ENCODE measurements around the gene CCL5. TPM values are rescaled to one million over a fixed set of nuclear protein-coding genes. Genes with fewer than 3 reads are reported as not detected.

The CCL5 gene
- total RNA-seq, 2 experiments from 2014 or later, result 482 to 491 TPM

- no peak for DNase-seq
- POLR2A ChIA-PET, result interaction anchor here (1.0 to 2.3 kb wide), 4 partner anchors 15 to 92 kb away, joined by 3 to 10 read pairs (median 4); partner anchors contain the start of gene TAF15
- H3K4me1 Mint-ChIP-seq, result peaks cover 24% of the 10 kb centered on the region
- H3K9me3 Mint-ChIP-seq, result no peaks in the 10 kb centered on the region
- H3K4me3 Mint-ChIP-seq, result no peak overlapping the region
- H3K36me3 Mint-ChIP-seq (ENCODE audit: low read depth), result peaks cover 29% of the 10 kb centered on the region
- peak overlapping the region; percentile 41 for H3K27ac Mint-ChIP-seq
- CTCF ChIA-PET, result interaction anchor here (0.6 to 2.5 kb wide), 2 partner anchors 8 to 15 kb away, joined by 3 to 9 read pairs; no protein-coding TSS in a partner anchor
- H3K27me3 Mint-ChIP-seq, result no peaks in the 10 kb centered on the region
Observed at GRCh38 chr17:35856603-35857002, 23.6 kb downstream of the CCL5 start.

GRCh38 chr17:35855965-35856364 is 24.2 kb downstream of the CCL5 start:
- Mint-ChIP-seq H3K9me3 (no peaks in the 10 kb centered on the region), H3K4me3 (no peak overlapping the region), H3K4me1 (peaks cover 28% of the 10 kb centered on the region), H3K36me3 (ENCODE audit: low read depth) (peaks cover 30% of the 10 kb centered on the region), H3K27ac (no peak overlapping the region), H3K27me3 (no peaks in the 10 kb centered on the region)
- ChIA-PET CTCF (interaction anchor here (0.6 kb wide), 1 partner anchor 16 kb away, joined by 3 read pairs; no protein-coding TSS in a partner anchor), POLR2A (interaction anchor here (1.1 to 2.3 kb wide), 2 partner anchors 23 to 47 kb away, joined by 3 to 10 read pairs; partner anchors contain the start of gene TAF15)
- DNase-seq, result no peak

GRCh38 chr17:35849469-35850348 is 30.5 kb downstream of the CCL5 start:
- Mint-ChIP-seq H3K27ac (peak overlapping the region; percentile 44), H3K9me3 (no peaks in the 10 kb centered on the region), H3K27me3 (no peaks in the 10 kb centered on the region), H3K36me3 (ENCODE audit: low read depth) (peaks cover 58% of the 10 kb centered on the region), H3K4me3 (no peak overlapping the region), H3K4me1 (peaks cover 20% of the 10 kb centered on the region)
- POLR2A ChIA-PET, result interaction anchor here (0.9 to 2.7 kb wide), 6 partner anchors 9 to 81 kb away, joined by 3 to 7 read pairs (median 4); partner anchors contain the start of gene RDM1
- DNase-seq, result peak; percentile 68
- CTCF ChIA-PET, result interaction anchor here (0.6 to 4.1 kb wide), 30 partner anchors 8 to 299 kb away, joined by 3 to 21 read pairs (median 4); no protein-coding TSS in a partner anchor

GRCh38 chr17:35847633-35848373 is 32.4 kb downstream of the CCL5 start:
- H3K36me3 Mint-ChIP-seq (ENCODE audit: low read depth), result peaks cover 64% of the 10 kb centered on the region
- H3K27ac Mint-ChIP-seq, result peak overlapping the region; percentile 18
- ChIA-PET CTCF (interaction anchor here (0.8 to 4.1 kb wide), 12 partner anchors 9 to 1854 kb away, joined by 3 to 21 read pairs (median 5); partner anchors contain the start of gene CCL5), POLR2A (interaction anchor here (1.0 to 2.7 kb wide), 3 partner anchors 20 to 121 kb away, joined by 3 to 7 read pairs (median 4); no protein-coding TSS in a partner anchor)
- H3K27me3 Mint-ChIP-seq, result no peaks in the 10 kb centered on the region
- H3K4me1 Mint-ChIP-seq, result peaks cover 22% of the 10 kb centered on the region
- no peaks in the 10 kb centered on the region for H3K9me3 Mint-ChIP-seq
- H3K4me3 Mint-ChIP-seq, result no peak overlapping the region
- DNase-seq, result no peak

GRCh38 chr17:35847006-35847405 is 33.2 kb downstream of the CCL5 start:
- CTCF ChIA-PET, result interaction anchor here (1.5 to 4.1 kb wide), 4 partner anchors 10 to 302 kb away, joined by 4 to 21 read pairs (median 12); no protein-coding TSS in a partner anchor
- Mint-ChIP-seq H3K27me3 (no peaks in the 10 kb centered on the region), H3K27ac (no peak overlapping the region), H3K4me3 (no peak overlapping the region), H3K4me1 (peaks cover 22% of the 10 kb centered on the region), H3K36me3 (ENCODE audit: low read depth) (peaks cover 64% of the 10 kb centered on the region), H3K9me3 (no peaks in the 10 kb centered on the region)
- POLR2A ChIA-PET, result interaction anchor here (1.4 kb wide), 1 partner anchor 37 kb away, joined by 3 read pairs; no protein-coding TSS in a partner anchor
- DNase-seq, result no peak

- Mint-ChIP-seq H3K9me3 (no peaks in the 10 kb centered on the region), H3K36me3 (ENCODE audit: low read depth) (peaks cover 67% of the 10 kb centered on the region), H3K4me3 (no peak overlapping the region), H3K27ac (no peak overlapping the region), H3K27me3 (no peaks in the 10 kb centered on the region), H3K4me1 (peaks cover 19% of the 10 kb centered on the region)
- ChIA-PET POLR2A (interaction anchor here (1.4 kb wide), 1 partner anchor 36 kb away, joined by 3 read pairs; no protein-coding TSS in a partner anchor), CTCF (interaction anchor here (1.5 to 4.1 kb wide), 3 partner anchors 82 to 303 kb away, joined by 4 to 21 read pairs (median 16); no protein-coding TSS in a partner anchor)
- no peak for DNase-seq
Observed at GRCh38 chr17:35846055-35846809, 33.9 kb downstream of the CCL5 start.

GRCh38 chr17:35844547-35844946 is 35.6 kb downstream of the CCL5 start:
- no peak overlapping the region for H3K4me3 Mint-ChIP-seq
- H3K36me3 Mint-ChIP-seq (ENCODE audit: low read depth), result peaks cover 65% of the 10 kb centered on the region
- H3K27me3 Mint-ChIP-seq, result no peaks in the 10 kb centered on the region
- ChIA-PET POLR2A (no interaction called here), CTCF (no interaction called here)
- DNase-seq, result no peak
- H3K4me1 Mint-ChIP-seq, result peaks cover 16% of the 10 kb centered on the region
- H3K9me3 Mint-ChIP-seq, result no peaks in the 10 kb centered on the region
- no peak overlapping the region for H3K27ac Mint-ChIP-seq

- POLR2A ChIA-PET, result no interaction called here
- H3K36me3 Mint-ChIP-seq (ENCODE audit: low read depth), result peaks cover 66% of the 10 kb centered on the region
- CTCF ChIA-PET, result interaction anchor here (0.8 kb wide), 1 partner anchor 33 kb away, joined by 3 read pairs; no protein-coding TSS in a partner anchor
- no peaks in the 10 kb centered on the region for H3K27me3 Mint-ChIP-seq
- no peak overlapping the region for H3K27ac Mint-ChIP-seq
- H3K9me3 Mint-ChIP-seq, result no peaks in the 10 kb centered on the region
- no peak overlapping the region for H3K4me3 Mint-ChIP-seq
- DNase-seq, result no peak
- H3K4me1 Mint-ChIP-seq, result peaks cover 12% of the 10 kb centered on the region
Observed at GRCh38 chr17:35843698-35844097, 36.5 kb downstream of the CCL5 start.

GRCh38 chr17:35842239-35842638 is 37.9 kb downstream of the CCL5 start:
- Mint-ChIP-seq H3K4me1 (peaks cover 14% of the 10 kb centered on the region), H3K27me3 (no peaks in the 10 kb centered on the region), H3K9me3 (no peaks in the 10 kb centered on the region), H3K36me3 (ENCODE audit: low read depth) (peaks cover 61% of the 10 kb centered on the region), H3K4me3 (no peak overlapping the region), H3K27ac (no peak overlapping the region)
- CTCF ChIA-PET, result interaction anchor here (0.7 to 3.3 kb wide), 4 partner anchors 8 to 375 kb away, joined by 3 to 19 read pairs (median 6); partner anchors contain the start of gene TAF15
- POLR2A ChIA-PET, result interaction anchor here (1.2 kb wide), 1 partner anchor 33 kb away, joined by 3 read pairs; the partner anchor contains the start of gene TAF15
- DNase-seq, result no peak

GRCh38 chr17:35841505-35841904 is 38.7 kb downstream of the CCL5 start:
- DNase-seq, result no peak
- Mint-ChIP-seq H3K9me3 (no peaks in the 10 kb centered on the region), H3K4me1 (peaks cover 14% of the 10 kb centered on the region), H3K4me3 (no peak overlapping the region), H3K27me3 (no peaks in the 10 kb centered on the region), H3K36me3 (ENCODE audit: low read depth) (peaks cover 60% of the 10 kb centered on the region), H3K27ac (no peak overlapping the region)
- ChIA-PET POLR2A (interaction anchor here (0.7 to 1.2 kb wide), 2 partner anchors 31 to 32 kb away, joined by 3 read pairs; partner anchors contain the start of gene TAF15), CTCF (interaction anchor here (0.6 to 3.3 kb wide), 5 partner anchors 9 to 374 kb away, joined by 3 to 19 read pairs (median 4); partner anchors contain the start of gene TAF15)

- DNase-seq, result no peak
- ChIA-PET CTCF (interaction anchor here (0.6 to 3.3 kb wide), 4 partner anchors 9 to 241 kb away, joined by 3 to 19 read pairs (median 6); partner anchors contain the start of gene TAF15), POLR2A (interaction anchor here (0.7 to 0.9 kb wide), 2 partner anchors 31 to 33 kb away, joined by 3 read pairs; no protein-coding TSS in a partner anchor)
- no peak overlapping the region for H3K4me3 Mint-ChIP-seq
- no peaks in the 10 kb centered on the region for H3K9me3 Mint-ChIP-seq
- H3K4me1 Mint-ChIP-seq, result peaks cover 14% of the 10 kb centered on the region
- H3K27ac Mint-ChIP-seq, result no peak overlapping the region
- no peaks in the 10 kb centered on the region for H3K27me3 Mint-ChIP-seq
- peaks cover 60% of the 10 kb centered on the region for H3K36me3 Mint-ChIP-seq (ENCODE audit: low read depth)
Observed at GRCh38 chr17:35841101-35841500, 39.1 kb downstream of the CCL5 start.

All from activated CD4-positive, alpha-beta memory T cell treated with anti-CD3 and anti-CD28 coated beads, Interleukin-2, amount 10 ng/mL, durations not matched to agents 7 days and 5 days (primary cell).